ENCODE results near the gene PRKN. TPM values are rescaled to one million over a fixed set of nuclear protein-coding genes. Genes with fewer than 3 reads are reported as not detected.

Gene PRKN
- total and polyA plus RNA-seq, 2 donors = 3.5 to 6.5 TPM

DNA sequence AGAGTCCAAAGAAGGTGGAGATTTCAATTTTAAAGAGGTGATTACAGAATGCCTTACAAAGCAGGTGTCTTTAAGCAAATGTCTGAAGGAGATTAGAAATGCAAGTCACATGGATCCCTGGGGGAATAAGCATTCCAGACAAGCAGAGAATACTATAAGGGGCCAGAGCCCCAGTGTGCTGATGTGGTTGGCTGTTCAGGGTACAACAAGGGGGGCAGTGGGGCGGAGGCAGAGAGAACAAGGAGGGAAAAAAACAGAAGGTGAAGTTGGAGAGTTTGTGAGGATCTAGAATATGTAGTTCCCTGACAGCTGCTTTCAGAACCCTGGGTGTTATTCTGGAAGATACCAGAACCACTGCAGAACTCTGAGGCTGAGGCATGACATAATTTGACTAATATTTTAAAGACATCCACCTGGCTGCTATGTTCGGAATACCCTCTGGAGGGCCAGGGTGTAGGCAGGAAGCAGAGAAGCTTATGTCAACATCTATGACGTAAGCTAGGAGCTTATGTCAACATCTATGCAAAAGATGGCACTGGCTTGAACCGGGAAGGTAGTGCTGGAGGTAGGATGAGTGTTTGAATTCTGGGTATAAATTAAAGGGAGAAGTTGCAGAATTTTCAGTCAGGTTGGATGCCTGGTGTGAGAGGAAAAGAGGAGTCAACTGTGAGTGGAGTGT, 1177.5 kb downstream of the PRKN start:
- 70% methylated on average over 4 of the region's 4 CpGs for WGBS
- no peak for DNase-seq (ENCODE audit: extremely low spot score)
- Histone ChIP-seq H3K4me1 (ENCODE audit: insufficient read depth) (no peaks in the 10 kb centered on the region), H3K4me3 (ENCODE audit: low read depth, low read length) (no peak overlapping the region), H3K27ac (ENCODE audit: low read depth) (no peak overlapping the region), H3K36me3 (ENCODE audit: insufficient read depth) (no peaks in the 10 kb centered on the region)

- H3K4me3 ChIP-seq (ENCODE audit: low read depth, low read length) = no peak overlapping the region
- H3K36me3 ChIP-seq (ENCODE audit: insufficient read depth) = no peaks in the 10 kb centered on the region
- WGBS = 92% methylated on average over 9 of the region's 9 CpGs
- no peak overlapping the region for H3K27ac ChIP-seq (ENCODE audit: low read depth)
- H3K4me1 ChIP-seq (ENCODE audit: insufficient read depth) = no peaks in the 10 kb centered on the region
- no peak for DNase-seq (ENCODE audit: extremely low spot score)
Observed at GRCh38 chr6:161548713-161549296, 1178.8 kb downstream of the PRKN start.

GRCh38 chr6:161547617-161548016, 1179.9 kb downstream of the PRKN start:
- Histone ChIP-seq H3K27ac (ENCODE audit: low read depth) (no peak overlapping the region), H3K4me1 (ENCODE audit: insufficient read depth) (no peaks in the 10 kb centered on the region), H3K4me3 (ENCODE audit: low read depth, low read length) (no peak overlapping the region), H3K36me3 (ENCODE audit: insufficient read depth) (no peaks in the 10 kb centered on the region)
- 17% methylated on average over 2 of the region's 2 CpGs for WGBS
- no peak for DNase-seq (ENCODE audit: extremely low spot score)

- Histone ChIP-seq H3K27ac (ENCODE audit: low read depth) (no peak overlapping the region), H3K4me3 (ENCODE audit: low read depth, low read length) (no peak overlapping the region), H3K36me3 (ENCODE audit: insufficient read depth) (no peaks in the 10 kb centered on the region), H3K4me1 (ENCODE audit: insufficient read depth) (no peaks in the 10 kb centered on the region)
- 96% methylated on average over 1 of the region's 1 CpG for WGBS
- DNase-seq (ENCODE audit: extremely low spot score) = no peak
Observed at GRCh38 chr6:161546632-161547031, 1180.9 kb downstream of the PRKN start.

DNA sequence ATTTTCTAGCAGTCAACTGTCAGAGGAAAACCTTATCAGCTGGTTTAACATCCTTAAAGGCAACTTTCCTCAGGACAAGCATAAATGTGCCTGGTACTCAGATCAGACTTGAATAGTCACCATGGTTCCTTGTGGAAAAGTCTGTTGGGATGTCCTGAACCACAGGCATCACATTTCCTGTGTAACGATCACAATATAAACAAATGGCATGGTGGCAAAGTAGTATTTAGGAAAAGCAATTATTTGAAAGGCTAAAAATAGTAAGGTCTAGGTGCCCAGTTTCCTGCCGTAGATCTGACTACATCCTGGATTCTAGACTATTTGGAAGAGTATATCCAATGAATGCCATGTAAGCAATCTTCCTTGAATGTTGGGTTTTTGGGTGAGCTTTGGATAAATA, 1181.8 kb downstream of the PRKN start:
- no peaks in the 10 kb centered on the region for H3K36me3 ChIP-seq (ENCODE audit: insufficient read depth)
- no peak for DNase-seq (ENCODE audit: extremely low spot score)
- 58% methylated on average over 2 of the region's 2 CpGs for WGBS
- no peak overlapping the region for H3K4me3 ChIP-seq (ENCODE audit: low read depth, low read length)
- H3K27ac ChIP-seq (ENCODE audit: low read depth) = no peak overlapping the region
- no peaks in the 10 kb centered on the region for H3K4me1 ChIP-seq (ENCODE audit: insufficient read depth)

- no peak overlapping the region for H3K27ac ChIP-seq (ENCODE audit: low read depth)
- H3K4me1 ChIP-seq (ENCODE audit: insufficient read depth) = no peaks in the 10 kb centered on the region
- DNase-seq (ENCODE audit: extremely low spot score) = no peak
- 75% methylated on average over 10 of the region's 10 CpGs for WGBS
- H3K4me3 ChIP-seq (ENCODE audit: low read depth, low read length) = no peak overlapping the region
- no peaks in the 10 kb centered on the region for H3K36me3 ChIP-seq (ENCODE audit: insufficient read depth)
Observed at GRCh38 chr6:161544801-161545480, 1182.6 kb downstream of the PRKN start.

- Histone ChIP-seq H3K27ac (ENCODE audit: low read depth) (no peak overlapping the region), H3K4me3 (ENCODE audit: low read depth, low read length) (no peak overlapping the region), H3K4me1 (ENCODE audit: insufficient read depth) (no peaks in the 10 kb centered on the region), H3K36me3 (ENCODE audit: insufficient read depth) (no peaks in the 10 kb centered on the region)
- WGBS = 67% methylated on average over 4 of the region's 4 CpGs
- DNase-seq (ENCODE audit: extremely low spot score) = no peak
Observed at GRCh38 chr6:161543684-161544309, 1183.8 kb downstream of the PRKN start.

- Histone ChIP-seq H3K27ac (ENCODE audit: low read depth) (no peak overlapping the region), H3K36me3 (ENCODE audit: insufficient read depth) (no peaks in the 10 kb centered on the region), H3K4me1 (ENCODE audit: insufficient read depth) (no peaks in the 10 kb centered on the region), H3K4me3 (ENCODE audit: low read depth, low read length) (no peak overlapping the region)
- DNase-seq (ENCODE audit: extremely low spot score) = no peak
- 53% methylated on average over 4 of the region's 4 CpGs for WGBS
Observed at GRCh38 chr6:161542346-161542980, 1185.1 kb downstream of the PRKN start.

DNA sequence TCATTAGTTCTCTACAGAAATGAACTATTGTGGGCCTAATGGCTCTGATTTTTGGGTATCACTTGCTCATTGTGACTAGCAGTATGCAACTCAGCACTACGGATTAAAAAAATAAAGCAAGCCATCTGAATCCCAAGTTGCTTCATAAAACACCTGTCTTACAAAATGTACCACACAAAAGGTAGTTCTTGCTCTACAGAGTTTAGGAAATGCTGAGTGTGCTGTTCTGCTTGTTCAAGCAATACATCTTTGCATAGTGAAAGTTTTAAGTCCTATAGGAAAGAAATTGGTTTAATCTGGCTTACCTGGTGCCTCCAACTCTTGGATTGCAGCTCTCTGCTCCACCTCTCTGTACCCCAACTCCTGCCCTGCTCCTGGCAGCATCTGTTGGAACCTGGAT, 1187.0 kb downstream of the PRKN start:
- Histone ChIP-seq H3K4me3 (ENCODE audit: low read depth, low read length) (no peak overlapping the region), H3K36me3 (ENCODE audit: insufficient read depth) (no peaks in the 10 kb centered on the region), H3K4me1 (ENCODE audit: insufficient read depth) (no peaks in the 10 kb centered on the region), H3K27ac (ENCODE audit: low read depth) (no peak overlapping the region)
- 86% methylated on average over 1 of the region's 1 CpG for WGBS
- no peak for DNase-seq (ENCODE audit: extremely low spot score)

DNA sequence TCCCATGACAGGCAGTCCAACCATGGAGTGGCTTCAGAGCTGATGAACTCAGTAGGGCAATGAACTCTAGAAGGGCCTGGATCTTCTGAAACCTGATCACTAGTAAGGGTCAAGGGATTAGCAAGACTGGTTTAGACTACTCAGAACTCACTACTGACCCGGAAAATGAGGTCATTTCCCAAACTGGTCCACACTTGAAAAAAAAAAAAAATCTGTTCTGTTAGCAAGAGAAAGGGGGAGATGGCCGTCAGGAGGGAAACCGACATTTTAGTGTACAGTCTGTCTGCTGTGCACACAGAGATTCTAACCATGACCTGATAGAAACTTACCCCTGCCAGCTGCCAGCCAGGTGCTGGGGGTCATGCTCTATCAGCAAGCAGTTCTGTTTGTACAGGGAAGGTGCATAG, 1191.3 kb downstream of the PRKN start:
- Histone ChIP-seq H3K4me1 (ENCODE audit: insufficient read depth) (no peaks in the 10 kb centered on the region), H3K36me3 (ENCODE audit: insufficient read depth) (no peaks in the 10 kb centered on the region), H3K27ac (ENCODE audit: low read depth) (no peak overlapping the region), H3K4me3 (ENCODE audit: low read depth, low read length) (no peak overlapping the region)
- WGBS = 75% methylated on average over 3 of the region's 3 CpGs
- no peak for DNase-seq (ENCODE audit: extremely low spot score)

GRCh38 chr6:161534264-161534873, 1193.2 kb downstream of the PRKN start:
- H3K36me3 ChIP-seq (ENCODE audit: insufficient read depth) = no peaks in the 10 kb centered on the region
- 88% methylated on average over 13 of the region's 13 CpGs for WGBS

DNA sequence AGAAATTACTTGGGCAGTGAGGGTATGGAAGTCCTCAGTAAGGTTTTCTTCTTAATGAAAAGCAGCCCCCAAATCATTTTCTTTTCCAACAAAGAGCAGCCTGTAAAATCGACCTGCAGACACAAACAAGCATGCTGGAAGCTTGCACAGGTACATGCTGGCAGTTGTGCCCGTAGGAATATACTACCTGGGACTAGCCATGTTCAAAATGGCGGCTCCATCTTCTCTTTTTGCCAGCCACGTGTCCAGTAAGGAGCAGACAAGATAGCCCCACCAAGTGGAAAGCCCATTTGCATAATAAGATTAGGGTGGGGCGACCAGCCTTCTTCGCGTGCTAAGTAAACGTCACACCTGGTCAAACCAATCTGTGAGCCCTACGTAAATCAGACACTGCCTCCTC, 1194.3 kb downstream of the PRKN start:
- no peaks in the 10 kb centered on the region for H3K36me3 ChIP-seq (ENCODE audit: insufficient read depth)
- no peaks in the 10 kb centered on the region for H3K4me1 ChIP-seq (ENCODE audit: insufficient read depth)
- 77% methylated on average over 9 of the region's 9 CpGs for WGBS
- DNase-seq (ENCODE audit: extremely low spot score) = no peak
- H3K4me3 ChIP-seq (ENCODE audit: low read depth, low read length) = no peak overlapping the region
- H3K27ac ChIP-seq (ENCODE audit: low read depth) = no peak overlapping the region

More at GRCh38 chr6:161534264-161534873, 1193.2 kb downstream of the PRKN start:
- Histone ChIP-seq H3K4me1 (ENCODE audit: insufficient read depth) (no peaks in the 10 kb centered on the region), H3K27ac (ENCODE audit: low read depth) (no peak overlapping the region), H3K4me3 (ENCODE audit: low read depth, low read length) (no peak overlapping the region)
- no peak for DNase-seq (ENCODE audit: extremely low spot score)

- no peak for DNase-seq (ENCODE audit: extremely low spot score)
- Histone ChIP-seq H3K4me3 (ENCODE audit: low read depth, low read length) (no peak overlapping the region), H3K27ac (ENCODE audit: low read depth) (no peak overlapping the region), H3K36me3 (ENCODE audit: insufficient read depth) (no peaks in the 10 kb centered on the region), H3K4me1 (ENCODE audit: insufficient read depth) (no peaks in the 10 kb centered on the region)
- 83% methylated on average over 6 of the region's 6 CpGs for WGBS
Observed at GRCh38 chr6:161532536-161532935, 1195.0 kb downstream of the PRKN start.
